Gastrocnemius medialis (tissue), 4 donors: ENCODE results near the gene IMPA2. TPM values are rescaled to one million over a fixed set of nuclear protein-coding genes. Genes with fewer than 3 reads are reported as not detected.

ENCODE experiments used
- ATAC-seq, 2 donors: fragments of 150-250 bp; one replicate each; pipeline ENCODE4 v1.9.1; 2016
- DNase-seq, 2 donors: peaks; one replicate each; pipeline ENCODE4 v3.0.0-alpha.2; 2019
- H3K27ac ChIP-seq, 4 donors: fragments of 200-600 bp; sonication (generic); 1 replicate in 1 of 4; 2 replicates in 3 of 4; pipeline ENCODE4 v1.5.1; 2016 to 2018; ENCODE audit warnings: mild to moderate bottlenecking in 2 of 4, moderate library complexity in 1 of 4
- H3K27me3 ChIP-seq, 3 donors: fragments of 200-600 bp; sonication (generic) in 2 of 3; 1 replicate in 1 of 3; 2 replicates in 2 of 3; pipeline versions ENCODE4 v1.5.1 to v1.6.0; 2016 to 2019; ENCODE audit warnings: mild to moderate bottlenecking in 1 of 3, moderate library complexity in 1 of 3
- H3K36me3 ChIP-seq, 2 donors: fragments of 200-600 bp; sonication (generic) in 1 of 2; one replicate each; pipeline ENCODE4 v1.5.1; 2017 to 2018
- H3K4me1 ChIP-seq, 2 donors: fragments of 200-600 bp; sonication (generic) in 1 of 2; one replicate each; pipeline ENCODE4 v1.5.1; 2016 to 2017; ENCODE audit warnings: mild to moderate bottlenecking in 2 of 2
- H3K4me3 ChIP-seq, 4 donors: fragments of 200-600 bp; sonication (generic) in 3 of 4; 1 replicate in 1 of 4; 2 replicates in 3 of 4; pipeline ENCODE4 v1.5.1; 2016 to 2019; ENCODE audit warnings: mild to moderate bottlenecking in 2 of 4
- H3K9me3 ChIP-seq, 3 donors: fragments of 200-600 bp; sonication (generic) in 2 of 3; 1 replicate in 1 of 3; 2 replicates in 2 of 3; pipeline ENCODE4 v1.5.1; 2016 to 2019
- POLR2A ChIP-seq, 2 donors: fragments of 450-650 bp; IDR thresholded peaks; one replicate each; pipeline ENCODE4 v1.6.1; 2017; ENCODE audit warnings: antibody characterized with exemption in 2 of 2, mild to moderate bottlenecking in 2 of 2, moderate library complexity in 2 of 2
- in situ Hi-C, 4 donors: fragments of 200-750 bp; cut with MboI; loops; one replicate each; pipeline versions ENCODE4 v1.15.0 to v1.8.0; 2017; ENCODE audit warnings: low sequenced_read_pairs in 4 of 4
- intact Hi-C: fragments of 100-400 bp; cut with DNase I; formaldehyde crosslinking; loops from one replicate; pipeline ENCODE4 v1.15.1; 2023; ENCODE audit warnings: low total_unique reads
- total RNA-seq, 4 donors: library from RNA; depleted of rRNA; stranded (reverse); fragments of >200 nt; gene quantifications; one replicate each; pipeline versions ENCODE4 v1.1.0 to v1.2.3, GENCODE V29; 2016
- TF ChIP-seq, protein P1 (sequence below), 5 experiments: fragments of 450-650 bp in 3 of 5; fragments of 200-600 bp in 2 of 5; sonication (generic) in 2 of 5; IDR thresholded peaks in 4 of 5; conservative IDR thresholded peaks in 1 of 5; 1 replicate in 4 of 5; 2 replicates in 1 of 5; pipeline ENCODE4 v1.5.1; 2016 to 2019; ENCODE audit warnings: antibody characterized with exemption in 5 of 5, mild to moderate bottlenecking in 3 of 5, moderate library complexity in 3 of 5

IMPA2 gene
- total RNA-seq, 4 donors from 2014 or later: 245 to 391 (median 274) TPM

DNA sequence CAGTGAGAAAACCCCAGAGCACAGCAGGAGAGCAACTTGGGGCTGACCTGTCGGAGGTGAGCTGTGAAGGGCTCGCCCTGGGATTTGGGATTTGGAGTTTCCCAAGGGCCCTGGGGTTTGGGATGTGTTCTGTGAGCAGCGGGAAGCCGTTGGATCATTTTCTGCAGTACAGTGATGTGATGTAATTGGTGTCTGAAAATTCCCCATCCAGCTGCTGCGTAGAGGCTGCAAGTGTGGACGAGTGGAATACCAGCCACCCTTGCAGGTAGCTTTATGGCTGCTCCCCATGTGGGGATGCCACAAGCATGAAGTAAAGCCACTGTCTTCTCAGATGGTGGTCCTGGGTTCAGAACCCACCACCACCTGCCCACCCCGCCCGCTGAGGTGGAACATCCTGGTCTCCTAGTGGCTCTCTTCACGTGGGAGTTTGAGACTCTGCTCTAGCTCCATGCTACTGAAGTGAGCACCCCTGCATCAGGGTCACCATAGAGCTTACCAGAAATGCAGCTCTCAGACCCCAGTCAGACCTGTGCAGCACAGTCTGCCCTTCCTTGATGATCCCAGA is 15.0 kb downstream of the IMPA2 start:
- Histone ChIP-seq H3K9me3 (no peaks in the 10 kb centered on the region), H3K4me1 (peaks cover 58 to 72% of the 10 kb centered on the region in 2 donors), H3K27me3 (no peaks in the 10 kb centered on the region), H3K27ac (peak overlapping the region; percentile 83 to 100 (median 98)), H3K36me3 (peaks cover 0 to 15% of the 10 kb centered on the region in 2 donors), H3K4me3 (no peak overlapping the region)
- TF ChIP-seq, protein P1, sequence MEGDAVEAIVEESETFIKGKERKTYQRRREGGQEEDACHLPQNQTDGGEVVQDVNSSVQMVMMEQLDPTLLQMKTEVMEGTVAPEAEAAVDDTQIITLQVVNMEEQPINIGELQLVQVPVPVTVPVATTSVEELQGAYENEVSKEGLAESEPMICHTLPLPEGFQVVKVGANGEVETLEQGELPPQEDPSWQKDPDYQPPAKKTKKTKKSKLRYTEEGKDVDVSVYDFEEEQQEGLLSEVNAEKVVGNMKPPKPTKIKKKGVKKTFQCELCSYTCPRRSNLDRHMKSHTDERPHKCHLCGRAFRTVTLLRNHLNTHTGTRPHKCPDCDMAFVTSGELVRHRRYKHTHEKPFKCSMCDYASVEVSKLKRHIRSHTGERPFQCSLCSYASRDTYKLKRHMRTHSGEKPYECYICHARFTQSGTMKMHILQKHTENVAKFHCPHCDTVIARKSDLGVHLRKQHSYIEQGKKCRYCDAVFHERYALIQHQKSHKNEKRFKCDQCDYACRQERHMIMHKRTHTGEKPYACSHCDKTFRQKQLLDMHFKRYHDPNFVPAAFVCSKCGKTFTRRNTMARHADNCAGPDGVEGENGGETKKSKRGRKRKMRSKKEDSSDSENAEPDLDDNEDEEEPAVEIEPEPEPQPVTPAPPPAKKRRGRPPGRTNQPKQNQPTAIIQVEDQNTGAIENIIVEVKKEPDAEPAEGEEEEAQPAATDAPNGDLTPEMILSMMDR (IDR thresholded peaks at IDR 0.05 in 4 of 5, conservative IDR thresholded peaks at IDR 0.05 in 1 of 5): no peak
- TF ChIP-seq POLR2A (IDR thresholded peaks at IDR 0.05): no peak
- intact Hi-C loops: no loop called here
- in situ Hi-C loops: loop anchor here (5.0 to 10.0 kb wide), 5 partner anchors 54 to 141 kb away; partner anchors contain the start of gene CHMP1B (in 1 of the 4)
- no peak for DNase-seq
- ATAC-seq: no peak

DNA sequence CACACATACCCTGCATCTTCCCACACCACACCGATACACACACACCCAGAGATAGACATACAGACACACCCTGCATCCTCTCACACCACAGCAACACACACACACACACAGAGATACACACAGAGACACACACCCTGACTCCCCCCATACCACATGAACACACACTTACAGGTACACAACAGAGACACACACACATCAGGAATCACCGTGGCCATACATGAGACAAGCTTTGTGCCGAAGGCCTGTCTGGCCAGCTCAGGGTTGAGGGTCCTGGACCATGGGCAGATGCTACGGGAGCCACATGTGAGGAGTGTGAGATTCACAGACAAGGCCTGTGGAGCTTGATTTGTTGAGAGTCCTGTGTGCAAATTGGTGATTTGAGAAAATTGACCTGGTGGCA is 15.6 kb downstream of the IMPA2 start:
- Histone ChIP-seq H3K36me3 (peaks cover 0 to 21% of the 10 kb centered on the region in 2 donors), H3K4me1 (peaks cover 52 to 66% of the 10 kb centered on the region in 2 donors), H3K9me3 (no peaks in the 10 kb centered on the region), H3K4me3 (no peak overlapping the region), H3K27me3 (no peaks in the 10 kb centered on the region), H3K27ac (peak overlapping the region; percentile 83 to 100 (median 98))
- in situ Hi-C loops: loop anchor here (5.0 to 10.0 kb wide), 5 partner anchors 55 to 142 kb away; partner anchors contain the start of gene CHMP1B (in 1 of the 4)
- TF ChIP-seq, protein P1 (IDR thresholded peaks at IDR 0.05 in 4 of 5, conservative IDR thresholded peaks at IDR 0.05 in 1 of 5): no peak
- intact Hi-C loops: no loop called here
- DNase-seq (no peak), ATAC-seq (no peak)

DNA sequence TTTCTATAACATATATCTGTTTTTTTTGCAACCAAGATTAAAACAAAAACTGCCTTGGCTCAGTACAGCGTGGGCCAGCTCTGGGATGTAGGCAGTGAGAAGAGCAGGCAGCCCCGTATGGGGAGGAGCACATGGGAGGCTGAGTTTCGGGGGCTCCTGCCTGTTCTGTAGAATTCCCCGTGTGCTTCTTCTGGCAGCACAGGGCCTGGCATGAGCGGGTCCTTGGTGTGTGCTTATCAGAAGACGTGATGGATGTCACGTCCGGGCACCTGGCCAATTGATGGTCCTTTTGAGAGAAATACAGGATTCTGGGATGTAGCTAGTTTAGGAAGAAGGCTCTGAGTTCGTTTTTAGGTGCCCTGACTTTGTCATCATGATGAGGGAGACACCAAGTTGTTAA is 16.2 kb downstream of the IMPA2 start:
- H3K36me3 ChIP-seq: peaks cover 0 to 21% of the 10 kb centered on the region in 2 donors
- H3K4me1 ChIP-seq: peaks cover 46 to 60% of the 10 kb centered on the region in 2 donors
- ATAC-seq (no peak), DNase-seq (no peak)
- no peaks in the 10 kb centered on the region for H3K27me3 ChIP-seq
- intact Hi-C loops (no loop called here), in situ Hi-C loops (loop anchor here (5.0 to 10.0 kb wide), 5 partner anchors 55 to 143 kb away; partner anchors contain the start of gene CHMP1B (in 1 of the 4))
- H3K27ac ChIP-seq: peak overlapping the region; percentile 83 to 100 (median 98)
- TF ChIP-seq, protein P1 (IDR thresholded peaks at IDR 0.05 in 4 of 5, conservative IDR thresholded peaks at IDR 0.05 in 1 of 5): no peak
- no peak for TF ChIP-seq POLR2A (IDR thresholded peaks at IDR 0.05)
- H3K9me3 ChIP-seq: no peaks in the 10 kb centered on the region
- H3K4me3 ChIP-seq: no peak overlapping the region

DNA sequence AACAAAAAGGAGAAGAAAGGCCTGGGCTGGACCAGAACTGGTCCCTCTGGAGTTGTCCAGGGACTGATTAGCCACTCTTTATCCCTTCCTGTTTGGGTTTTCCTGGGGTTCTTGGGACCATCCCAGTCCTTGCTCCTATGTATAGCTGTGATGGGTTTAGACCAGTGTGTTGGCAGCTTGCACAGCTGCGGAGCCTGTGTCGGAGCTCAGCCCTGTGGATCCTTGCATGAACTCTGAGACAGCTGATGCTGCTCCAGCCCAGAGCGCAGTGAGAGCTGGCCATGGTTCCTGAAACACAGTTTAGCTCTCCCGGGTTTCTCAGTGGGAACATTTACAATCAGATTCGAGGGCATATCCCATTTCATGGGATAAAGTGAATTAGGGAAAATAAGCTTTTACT is 16.9 kb downstream of the IMPA2 start:
- Histone ChIP-seq H3K36me3 (peaks cover 0 to 21% of the 10 kb centered on the region in 2 donors), H3K4me1 (peaks cover 41 to 54% of the 10 kb centered on the region in 2 donors), H3K4me3 (no peak overlapping the region), H3K27me3 (no peaks in the 10 kb centered on the region), H3K9me3 (no peaks in the 10 kb centered on the region), H3K27ac (peak overlapping the region; percentile 83 to 100 (median 98))
- TF ChIP-seq POLR2A (IDR thresholded peaks at IDR 0.05): no peak
- TF ChIP-seq, protein P1 (IDR thresholded peaks at IDR 0.05 in 4 of 5, conservative IDR thresholded peaks at IDR 0.05 in 1 of 5): no peak
- ATAC-seq: peak; percentile 69 to 78
- peak in 1 of 2 donors; percentile 80 for DNase-seq
- in situ Hi-C loops: loop anchor here (5.0 to 10.0 kb wide), 5 partner anchors 56 to 143 kb away; partner anchors contain the start of gene CHMP1B (in 1 of the 4)
- intact Hi-C loops: loop anchor here (1.0 to 2.0 kb wide), 2 partner anchors 17 to 41 kb away; no protein-coding TSS in a partner anchor
